NCI-H1930 (cell line): ENCODE measurements around the gene PSMD14.
"Not testable (repeated sequence)": the region's sequence is repeated elsewhere in the genome, so short reads cannot be mapped to it uniquely, and the experiment has no call there.

Source experiments
- DNase-seq, 2 experiments: peaks; one replicate each; lab custom pipeline; 2025; lab: John Stamatoyannopoulos, UW

The PSMD14 gene

GRCh38 chr2:161337247-161337646 is 29.0 kb downstream of the PSMD14 start:
- no peak for DNase-seq

GRCh38 chr2:161339532-161339931 is 31.3 kb downstream of the PSMD14 start:
- not testable (repeated sequence) for DNase-seq

GRCh38 chr2:161340930-161341413 is 32.7 kb downstream of the PSMD14 start:
- not testable (repeated sequence) for DNase-seq

GRCh38 chr2:161343235-161343634 is 35.0 kb downstream of the PSMD14 start:
- DNase-seq = no peak

GRCh38 chr2:161344692-161345091 is 36.5 kb downstream of the PSMD14 start:
- DNase-seq = no peak

GRCh38 chr2:161351678-161352077 is 43.5 kb downstream of the PSMD14 start:
- no peak for DNase-seq

GRCh38 chr2:161352719-161353118 is 44.5 kb downstream of the PSMD14 start:
- DNase-seq = no peak

GRCh38 chr2:161353543-161353942 is 45.3 kb downstream of the PSMD14 start:
- no peak for DNase-seq

GRCh38 chr2:161354106-161354505 is 45.9 kb downstream of the PSMD14 start:
- no peak for DNase-seq

- DNase-seq = no peak
These were observed 46.9 kb downstream of the PSMD14 start for GRCh38 chr2:161355106-161355505.

- DNase-seq = no peak
These were observed 47.8 kb downstream of the PSMD14 start for GRCh38 chr2:161355983-161356382.

GRCh38 chr2:161357097-161357496 is 48.9 kb downstream of the PSMD14 start:
- DNase-seq = no peak

- no peak for DNase-seq
These were observed 50.6 kb downstream of the PSMD14 start for GRCh38 chr2:161358838-161359237.

GRCh38 chr2:161360095-161360654 is 52.0 kb downstream of the PSMD14 start:
- DNase-seq = not testable (repeated sequence)

GRCh38 chr2:161362568-161363166 is 54.4 kb downstream of the PSMD14 start:
- DNase-seq = no peak

GRCh38 chr2:161367675-161368074 is 59.5 kb downstream of the PSMD14 start:
- no peak for DNase-seq

- DNase-seq = no peak
These were observed 61.1 kb downstream of the PSMD14 start for GRCh38 chr2:161369311-161369710.

- DNase-seq = no peak
These were observed 62.8 kb downstream of the PSMD14 start for GRCh38 chr2:161370981-161371380.

- no peak for DNase-seq
These were observed 63.6 kb downstream of the PSMD14 start for GRCh38 chr2:161371869-161372268.

- no peak for DNase-seq
These were observed 65.7 kb downstream of the PSMD14 start for GRCh38 chr2:161373942-161374341.

GRCh38 chr2:161374446-161374845 is 66.2 kb downstream of the PSMD14 start:
- no peak for DNase-seq

- no peak for DNase-seq
These were observed 71.5 kb downstream of the PSMD14 start for GRCh38 chr2:161379740-161380139.

GRCh38 chr2:161381546-161381945 is 73.3 kb downstream of the PSMD14 start:
- no peak for DNase-seq

GRCh38 chr2:161382747-161383146 is 74.5 kb downstream of the PSMD14 start:
- no peak for DNase-seq
